MCF 10A (cell line): ENCODE measurements around the gene LIN54. TPM values are rescaled to one million over a fixed set of nuclear protein-coding genes. Genes with fewer than 3 reads are reported as not detected.
"Not testable (repeated sequence)": the region's sequence is repeated elsewhere in the genome, so short reads cannot be mapped to it uniquely, and the experiment has no call there.

Experiments
- BruUV-seq: library from RNA; stranded (reverse); fragments of 400-500 nt; replicated peaks from 2 replicates; lab custom pipeline; 2021; lab: Mats Ljungman, UMichigan
- CTCF ChIA-PET: fragments of 300-600 bp; sonication (Branson Sonifier 250); formaldehyde crosslinking; extraction: SDS; loops from one replicate; lab custom pipeline; 2021; ENCODE audit warnings: antibody characterized with exemption, inconsistent platforms; lab: Yijun Ruan, JAX
- POLR2A ChIA-PET: fragments of 300-600, 350-650 bp; sonication (Branson Sonifier 250); formaldehyde crosslinking; extraction: SDS; loops from one replicate; lab custom pipeline; 2020; ENCODE audit warnings: antibody characterized with exemption, inconsistent platforms; lab: Yijun Ruan, JAX
- DNase-seq: peaks from one replicate; pipeline ENCODE4 v3.0.0-alpha.2; 2018; ENCODE audit not compliant: unreplicated experiment
- H3K27ac Mint-ChIP-seq: one replicate; pipeline ENCODE4 v1.8.0; 2022; ENCODE audit warnings: mild to moderate bottlenecking, low read depth, mixed read lengths; ENCODE audit not compliant: unreplicated experiment
- H3K27me3 Mint-ChIP-seq: one replicate; pipeline ENCODE4 v1.8.0; 2022; ENCODE audit warnings: mixed read lengths; ENCODE audit not compliant: insufficient read depth, unreplicated experiment
- H3K36me3 Mint-ChIP-seq: one replicate; pipeline ENCODE4 v1.8.0; 2022; ENCODE audit warnings: mild to moderate bottlenecking, moderate library complexity, mixed read lengths; ENCODE audit not compliant: insufficient read depth, unreplicated experiment
- H3K4me1 Mint-ChIP-seq: one replicate; pipeline ENCODE4 v1.8.0; 2022; ENCODE audit warnings: mixed read lengths; ENCODE audit not compliant: insufficient read depth, unreplicated experiment
- H3K4me3 Mint-ChIP-seq: one replicate; pipeline ENCODE4 v1.8.0; 2022; ENCODE audit warnings: mild to moderate bottlenecking, moderate library complexity, mixed read lengths; ENCODE audit not compliant: unreplicated experiment
- H3K9me3 Mint-ChIP-seq: one replicate; pipeline ENCODE4 v1.8.0; 2022; ENCODE audit warnings: mixed read lengths; ENCODE audit not compliant: unreplicated experiment
- CTCF ChIP-seq: fragments of 200-600 bp; IDR thresholded peaks from one replicate; pipeline ENCODE4 v1.8.0; 2022; ENCODE audit warnings: antibody characterized with exemption, mild to moderate bottlenecking; ENCODE audit not compliant: unreplicated experiment
- intact Hi-C: fragments of 100-400 bp; cut with micrococcal nuclease; formaldehyde crosslinking; loops from 2 replicates; pipeline ENCODE4 v1.14.1; 2022
- total RNA-seq: library from RNA; stranded (reverse); gene quantifications from 2 replicates; pipeline ENCODE4 v1.2.3, GENCODE V29; 2022

The LIN54 gene
- total RNA-seq, 1 experiment from 2014 or later: 16.0 TPM

GRCh38 chr4:83012200-83012686 is 1.6 kb upstream of the LIN54 start:
- DNase-seq: no peak
- intact Hi-C loops: loop anchor here (1.0 to 10.0 kb wide), 2 partner anchors 112 to 547 kb away; partner anchors contain the start of gene THAP9
- peak overlapping the region; percentile 96 for H3K27ac Mint-ChIP-seq
- no peak for TF ChIP-seq CTCF
- no peaks in the 10 kb centered on the region for H3K27me3 Mint-ChIP-seq
- H3K4me1 Mint-ChIP-seq: peaks cover 37% of the 10 kb centered on the region
- no peaks in the 10 kb centered on the region for H3K36me3 Mint-ChIP-seq
- no TSS peak for BruUV-seq
- POLR2A ChIA-PET: interaction anchor here (0.5 to 6.7 kb wide), 21 partner anchors 9 to 640 kb away, joined by 3 to 168 read pairs (median 5); partner anchors contain the start of genes ABRAXAS1, COPS4, COQ2 and HELQ
- CTCF ChIA-PET: interaction anchor here (0.6 to 3.0 kb wide), 8 partner anchors 13 to 271 kb away, joined by 3 to 8 read pairs (median 4); partner anchors contain the start of gene COPS4
- H3K4me3 Mint-ChIP-seq: peak overlapping the region; percentile 92
- no peaks in the 10 kb centered on the region for H3K9me3 Mint-ChIP-seq

- no peaks in the 10 kb centered on the region for H3K36me3 Mint-ChIP-seq
- intact Hi-C loops: loop anchor here (1.0 to 10.0 kb wide), 2 partner anchors 111 to 547 kb away; partner anchors contain the start of gene THAP9
- H3K4me3 Mint-ChIP-seq: peak overlapping the region; percentile 92
- peak; percentile 39 for DNase-seq
- BruUV-seq: no TSS peak
- CTCF ChIA-PET: interaction anchor here (0.5 to 3.0 kb wide), 13 partner anchors 13 to 562 kb away, joined by 3 to 8 read pairs (median 3); partner anchors contain the start of gene COPS4
- H3K27me3 Mint-ChIP-seq: no peaks in the 10 kb centered on the region
- H3K27ac Mint-ChIP-seq: peak overlapping the region; percentile 96
- peaks cover 37% of the 10 kb centered on the region for H3K4me1 Mint-ChIP-seq
- H3K9me3 Mint-ChIP-seq: no peaks in the 10 kb centered on the region
- POLR2A ChIA-PET: interaction anchor here (0.7 to 6.7 kb wide), 24 partner anchors 9 to 639 kb away, joined by 3 to 168 read pairs (median 4); partner anchors contain the start of genes ABRAXAS1, COPS4, COQ2 and HELQ
- no peak for TF ChIP-seq CTCF
Observed at GRCh38 chr4:83011689-83012199, 1.1 kb upstream of the LIN54 start.

GRCh38 chr4:83010111-83010521 is 507 bp downstream of the LIN54 start:
- intact Hi-C loops: loop anchor here (10.0 kb wide), 1 partner anchor 545 kb away; no protein-coding TSS in a partner anchor
- peaks cover 37% of the 10 kb centered on the region for H3K4me1 Mint-ChIP-seq
- H3K9me3 Mint-ChIP-seq: no peaks in the 10 kb centered on the region
- no peaks in the 10 kb centered on the region for H3K27me3 Mint-ChIP-seq
- no peak for TF ChIP-seq CTCF
- peak overlapping the region; percentile 96 for H3K27ac Mint-ChIP-seq
- H3K4me3 Mint-ChIP-seq: peak overlapping the region; percentile 92
- ChIA-PET CTCF (no interaction called here), POLR2A (interaction anchor here (1.2 to 6.7 kb wide), 10 partner anchors 10 to 582 kb away, joined by 3 to 168 read pairs (median 10); partner anchors contain the start of genes COPS4, SEC31A and THAP9)
- no TSS peak for BruUV-seq
- no peaks in the 10 kb centered on the region for H3K36me3 Mint-ChIP-seq
- peak; percentile 33 for DNase-seq

- Mint-ChIP-seq H3K4me3 (peak overlapping the region; percentile 92), H3K27me3 (no peaks in the 10 kb centered on the region), H3K9me3 (no peaks in the 10 kb centered on the region), H3K27ac (peak overlapping the region; percentile 96), H3K4me1 (peaks cover 37% of the 10 kb centered on the region), H3K36me3 (no peaks in the 10 kb centered on the region)
- intact Hi-C loops: no loop called here
- CTCF ChIA-PET: interaction anchor here (0.7 kb wide), 1 partner anchor 515 kb away, joined by 3 read pairs; no protein-coding TSS in a partner anchor
- peak; percentile 46 for DNase-seq
- POLR2A ChIA-PET: interaction anchor here (0.6 to 6.7 kb wide), 11 partner anchors 10 to 637 kb away, joined by 3 to 168 read pairs (median 6); partner anchors contain the start of genes COPS4, SEC31A and THAP9
- BruUV-seq: no TSS peak
- no peak for TF ChIP-seq CTCF
Observed at GRCh38 chr4:83009529-83009928, 1.1 kb downstream of the LIN54 start.

- H3K4me3 Mint-ChIP-seq, BruUV-seq, H3K9me3 Mint-ChIP-seq, DNase-seq, H3K36me3 Mint-ChIP-seq, intact Hi-C loops, H3K4me1 Mint-ChIP-seq, H3K27me3 Mint-ChIP-seq, H3K27ac Mint-ChIP-seq: not testable (repeated sequence)
- ChIA-PET CTCF (interaction anchor here (0.5 to 0.8 kb wide), 4 partner anchors 8 to 388 kb away, joined by 3 to 6 read pairs (median 3); no protein-coding TSS in a partner anchor), POLR2A (interaction anchor here (0.6 to 1.7 kb wide), 4 partner anchors 8 to 72 kb away, joined by 3 to 5 read pairs (median 4); partner anchors contain the start of gene LIN54)
Observed at GRCh38 chr4:83003044-83003791, 7.4 kb downstream of the LIN54 start.
